Neural cell (in vitro differentiated cells): ENCODE data around the gene HEMK1.

ENCODE experiments used
- EP300 ChIP-seq: fragments of 450-650 bp; conservative IDR thresholded peaks from 2 replicates; pipeline ENCODE4 v1.6.1; 2014; ENCODE audit warnings: antibody characterized with exemption, mild to moderate bottlenecking, moderate library complexity; ENCODE audit not compliant: poor library complexity, severe bottlenecking
- EZH2 ChIP-seq: fragments of 200-600, 300-800 bp; shearing (Covaris generic), sonication (generic); IDR thresholded peaks from 2 replicates; pipeline ENCODE4 v1.6.1; 2014; ENCODE audit warnings: antibody characterized with exemption, low read length, borderline replicate concordance, mild to moderate bottlenecking; ENCODE audit not compliant: insufficient read depth, poor library complexity, severe bottlenecking
- MXI1 ChIP-seq: fragments of 450-650 bp; conservative IDR thresholded peaks from 2 replicates; pipeline ENCODE4 v1.6.1; 2014; ENCODE audit warnings: antibody characterized with exemption, mild to moderate bottlenecking; ENCODE audit not compliant: poor library complexity, severe bottlenecking
- POLR2AphosphoS5 ChIP-seq: IDR thresholded peaks from 2 replicates; pipeline ENCODE4 v1.6.1; 2012
- RAD21 ChIP-seq: fragments of 450-650 bp; conservative IDR thresholded peaks from 2 replicates; pipeline ENCODE4 v1.6.1; 2014; ENCODE audit warnings: antibody characterized with exemption, mild to moderate bottlenecking, moderate library complexity
- SMC3 ChIP-seq: fragments of 450-650 bp; conservative IDR thresholded peaks from 2 replicates; pipeline ENCODE4 v1.6.1; 2014; ENCODE audit warnings: antibody characterized with exemption, mild to moderate bottlenecking, moderate library complexity; ENCODE audit not compliant: poor library complexity
- TAF1 ChIP-seq: IDR thresholded peaks from 2 replicates; pipeline ENCODE4 v1.6.1; 2012; ENCODE audit warnings: low read depth
- TF ChIP-seq, protein P1 (sequence below): fragments of 450-650 bp; IDR thresholded peaks from 2 replicates; pipeline ENCODE4 v1.5.1; 2014; ENCODE audit warnings: antibody characterized with exemption, mild to moderate bottlenecking, moderate library complexity; ENCODE audit not compliant: poor library complexity, severe bottlenecking
- TF ChIP-seq, protein P2 (sequence below): IDR thresholded peaks from 2 replicates; pipeline ENCODE4 v1.6.1; 2012; ENCODE audit warnings: borderline replicate concordance

DNA sequence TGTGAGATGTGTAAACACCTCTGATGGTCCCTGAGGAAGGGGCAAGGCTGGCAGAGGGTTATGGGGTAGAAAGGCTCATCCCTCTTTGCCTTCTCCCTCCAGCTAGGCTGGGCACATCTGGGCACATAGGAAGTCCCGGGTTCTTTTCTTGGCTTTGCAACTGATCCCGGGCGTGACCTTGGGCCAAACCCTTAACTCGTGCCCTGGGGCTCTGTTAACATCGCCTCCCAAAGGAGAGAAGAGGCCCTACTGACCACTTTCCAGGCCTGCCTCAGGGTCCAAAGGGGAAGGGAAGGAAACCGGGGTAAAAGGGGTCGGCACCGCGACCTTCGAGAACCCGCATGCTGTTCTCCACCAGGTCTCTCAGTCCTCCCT lies 2.3 kb upstream of the HEMK1 start:
- TF ChIP-seq, protein P1, sequence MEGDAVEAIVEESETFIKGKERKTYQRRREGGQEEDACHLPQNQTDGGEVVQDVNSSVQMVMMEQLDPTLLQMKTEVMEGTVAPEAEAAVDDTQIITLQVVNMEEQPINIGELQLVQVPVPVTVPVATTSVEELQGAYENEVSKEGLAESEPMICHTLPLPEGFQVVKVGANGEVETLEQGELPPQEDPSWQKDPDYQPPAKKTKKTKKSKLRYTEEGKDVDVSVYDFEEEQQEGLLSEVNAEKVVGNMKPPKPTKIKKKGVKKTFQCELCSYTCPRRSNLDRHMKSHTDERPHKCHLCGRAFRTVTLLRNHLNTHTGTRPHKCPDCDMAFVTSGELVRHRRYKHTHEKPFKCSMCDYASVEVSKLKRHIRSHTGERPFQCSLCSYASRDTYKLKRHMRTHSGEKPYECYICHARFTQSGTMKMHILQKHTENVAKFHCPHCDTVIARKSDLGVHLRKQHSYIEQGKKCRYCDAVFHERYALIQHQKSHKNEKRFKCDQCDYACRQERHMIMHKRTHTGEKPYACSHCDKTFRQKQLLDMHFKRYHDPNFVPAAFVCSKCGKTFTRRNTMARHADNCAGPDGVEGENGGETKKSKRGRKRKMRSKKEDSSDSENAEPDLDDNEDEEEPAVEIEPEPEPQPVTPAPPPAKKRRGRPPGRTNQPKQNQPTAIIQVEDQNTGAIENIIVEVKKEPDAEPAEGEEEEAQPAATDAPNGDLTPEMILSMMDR = no peak
- TF ChIP-seq EZH2 = no peak
- no peak for TF ChIP-seq POLR2AphosphoS5
- no peak for TF ChIP-seq SMC3
- no peak for TF ChIP-seq EP300
- TF ChIP-seq RAD21 = no peak
- no peak for TF ChIP-seq TAF1
- TF ChIP-seq, protein P2, sequence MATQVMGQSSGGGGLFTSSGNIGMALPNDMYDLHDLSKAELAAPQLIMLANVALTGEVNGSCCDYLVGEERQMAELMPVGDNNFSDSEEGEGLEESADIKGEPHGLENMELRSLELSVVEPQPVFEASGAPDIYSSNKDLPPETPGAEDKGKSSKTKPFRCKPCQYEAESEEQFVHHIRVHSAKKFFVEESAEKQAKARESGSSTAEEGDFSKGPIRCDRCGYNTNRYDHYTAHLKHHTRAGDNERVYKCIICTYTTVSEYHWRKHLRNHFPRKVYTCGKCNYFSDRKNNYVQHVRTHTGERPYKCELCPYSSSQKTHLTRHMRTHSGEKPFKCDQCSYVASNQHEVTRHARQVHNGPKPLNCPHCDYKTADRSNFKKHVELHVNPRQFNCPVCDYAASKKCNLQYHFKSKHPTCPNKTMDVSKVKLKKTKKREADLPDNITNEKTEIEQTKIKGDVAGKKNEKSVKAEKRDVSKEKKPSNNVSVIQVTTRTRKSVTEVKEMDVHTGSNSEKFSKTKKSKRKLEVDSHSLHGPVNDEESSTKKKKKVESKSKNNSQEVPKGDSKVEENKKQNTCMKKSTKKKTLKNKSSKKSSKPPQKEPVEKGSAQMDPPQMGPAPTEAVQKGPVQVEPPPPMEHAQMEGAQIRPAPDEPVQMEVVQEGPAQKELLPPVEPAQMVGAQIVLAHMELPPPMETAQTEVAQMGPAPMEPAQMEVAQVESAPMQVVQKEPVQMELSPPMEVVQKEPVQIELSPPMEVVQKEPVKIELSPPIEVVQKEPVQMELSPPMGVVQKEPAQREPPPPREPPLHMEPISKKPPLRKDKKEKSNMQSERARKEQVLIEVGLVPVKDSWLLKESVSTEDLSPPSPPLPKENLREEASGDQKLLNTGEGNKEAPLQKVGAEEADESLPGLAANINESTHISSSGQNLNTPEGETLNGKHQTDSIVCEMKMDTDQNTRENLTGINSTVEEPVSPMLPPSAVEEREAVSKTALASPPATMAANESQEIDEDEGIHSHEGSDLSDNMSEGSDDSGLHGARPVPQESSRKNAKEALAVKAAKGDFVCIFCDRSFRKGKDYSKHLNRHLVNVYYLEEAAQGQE = no peak
- TF ChIP-seq MXI1 = no peak
